ENCODE results near the gene CFL2. TPM values are rescaled to one million over a fixed set of nuclear protein-coding genes. Genes with fewer than 3 reads are reported as not detected.

The CFL2 gene
- total and polyA plus RNA-seq, 10 donors: 9.8 to 32.8 (median 21.6) TPM

GRCh38 chr14:34684578-34684977 lies 29.8 kb downstream of the CFL2 start:
- DNase-seq: no peak
- Histone ChIP-seq H3K36me3 (no peaks in the 10 kb centered on the region), H3K27me3 (replicated peaks in 1 of 7) (peaks cover 0 to 8% (median 0%) of the 10 kb centered on the region in 7 donors), H3K27ac (no peak overlapping the region), H3K4me3 (no peak overlapping the region), H3K4me1 (no peaks in the 10 kb centered on the region), H3K9me3 (no peaks in the 10 kb centered on the region)
- intact Hi-C loops (cut with DNase I; ENCODE audit: low total_unique reads): no loop called here
- TF ChIP-seq CTCF (IDR thresholded peaks at IDR 0.05 in 8 of 11, conservative IDR thresholded peaks at IDR 0.05 in 3 of 11) (no peak), POLR2AphosphoS5 (IDR thresholded peaks at IDR 0.05) (no peak), POLR2A (IDR thresholded peaks at IDR 0.05) (no peak)

- Histone ChIP-seq H3K36me3 (no peaks in the 10 kb centered on the region), H3K4me1 (no peaks in the 10 kb centered on the region), H3K27me3 (replicated peaks in 1 of 7) (peaks cover 0 to 8% (median 0%) of the 10 kb centered on the region in 7 donors), H3K9me3 (no peaks in the 10 kb centered on the region), H3K4me3 (no peak overlapping the region), H3K27ac (no peak overlapping the region)
- intact Hi-C loops (cut with DNase I; ENCODE audit: low total_unique reads): no loop called here
- no peak for TF ChIP-seq CTCF (IDR thresholded peaks at IDR 0.05 in 8 of 11, conservative IDR thresholded peaks at IDR 0.05 in 3 of 11)
- no peak for TF ChIP-seq POLR2AphosphoS5 (IDR thresholded peaks at IDR 0.05)
- TF ChIP-seq POLR2A (IDR thresholded peaks at IDR 0.05): no peak
- WGBS, 5 donors: 15 to 53% (median 31%) methylated on average over 2 of the region's 2 CpGs
- DNase-seq: no peak
Observed at GRCh38 chr14:34682787-34683321, 31.5 kb downstream of the CFL2 start.

- Histone ChIP-seq H3K9me3 (no peaks in the 10 kb centered on the region), H3K36me3 (no peaks in the 10 kb centered on the region), H3K4me1 (no peaks in the 10 kb centered on the region), H3K4me3 (no peak overlapping the region), H3K27me3 (replicated peaks in 1 of 7) (peaks cover 0 to 8% (median 0%) of the 10 kb centered on the region in 7 donors), H3K27ac (no peak overlapping the region)
- WGBS, 5 donors: 79 to 90% (median 87%) methylated on average over 8 of the region's 8 CpGs
- no peak for DNase-seq
- intact Hi-C loops (cut with DNase I; ENCODE audit: low total_unique reads): no loop called here
- TF ChIP-seq CTCF (IDR thresholded peaks at IDR 0.05 in 8 of 11, conservative IDR thresholded peaks at IDR 0.05 in 3 of 11): no peak
- no peak for TF ChIP-seq POLR2A (IDR thresholded peaks at IDR 0.05)
- no peak for TF ChIP-seq POLR2AphosphoS5 (IDR thresholded peaks at IDR 0.05)
Observed at GRCh38 chr14:34680806-34681479, 33.5 kb downstream of the CFL2 start.

GRCh38 chr14:34678735-34679134 lies 35.7 kb downstream of the CFL2 start:
- WGBS, 5 donors: 87 to 97% (median 94%) methylated on average over 8 of the region's 8 CpGs
- no peak for DNase-seq
- intact Hi-C loops (cut with DNase I; ENCODE audit: low total_unique reads): no loop called here

More at GRCh38 chr14:34678735-34679134, 35.7 kb downstream of the CFL2 start:
- Histone ChIP-seq H3K4me1 (no peaks in the 10 kb centered on the region), H3K4me3 (no peak overlapping the region), H3K27me3 (replicated peaks in 1 of 7) (peaks cover 0 to 2% (median 0%) of the 10 kb centered on the region in 7 donors), H3K36me3 (no peaks in the 10 kb centered on the region), H3K27ac (no peak overlapping the region), H3K9me3 (no peaks in the 10 kb centered on the region)
- TF ChIP-seq CTCF (IDR thresholded peaks at IDR 0.05 in 8 of 11, conservative IDR thresholded peaks at IDR 0.05 in 3 of 11): no peak
- no peak for TF ChIP-seq POLR2AphosphoS5 (IDR thresholded peaks at IDR 0.05)
- no peak for TF ChIP-seq POLR2A (IDR thresholded peaks at IDR 0.05)

Data from spleen (tissue), 11 donors.